Fibroblast of upper back skin (primary cell): Measurements from ENCODE around the gene FAM72A.
"Not testable (repeated sequence)": the region's sequence is repeated elsewhere in the genome, so short reads cannot be mapped to it uniquely, and the experiment has no call there.

Source experiments
- DNase-seq: peaks from one replicate; pipeline ENCODE4 v3.0.0-alpha.2; 2013

The FAM72A gene

GRCh38 chr1:206202789-206203363 is at the start of gene FAM72A:
Gene FAM72A, minus strand, starts transcription at chr1:206202839. Its CDS starts 814 bp downstream, at chr1:206202025.
- DNase-seq = peak; percentile 100

GRCh38 chr1:206250953-206251681 is 48.5 kb upstream of the FAM72A start:
- not testable (repeated sequence) for DNase-seq

GRCh38 chr1:206246129-206246886 is 43.7 kb upstream of the FAM72A start:
- DNase-seq = not testable (repeated sequence)

GRCh38 chr1:206245479-206245878 is 42.8 kb upstream of the FAM72A start:
- DNase-seq = not testable (repeated sequence)

GRCh38 chr1:206243335-206243734 is 40.7 kb upstream of the FAM72A start:
- not testable (repeated sequence) for DNase-seq

- peak; percentile 65 for DNase-seq
Observed at GRCh38 chr1:206240288-206240687, 37.6 kb upstream of the FAM72A start.

GRCh38 chr1:206235190-206235589 is 32.6 kb upstream of the FAM72A start:
- DNase-seq = not testable (repeated sequence)

- not testable (repeated sequence) for DNase-seq
Observed at GRCh38 chr1:206234189-206234916, 31.7 kb upstream of the FAM72A start.

GRCh38 chr1:206232970-206233645 is 30.5 kb upstream of the FAM72A start:
- DNase-seq = not testable (repeated sequence)

- not testable (repeated sequence) for DNase-seq
Observed at GRCh38 chr1:206231989-206232388, 29.4 kb upstream of the FAM72A start.

- DNase-seq = not testable (repeated sequence)
Observed at GRCh38 chr1:206229286-206229685, 26.6 kb upstream of the FAM72A start.

- not testable (repeated sequence) for DNase-seq
Observed at GRCh38 chr1:206226886-206227285, 24.2 kb upstream of the FAM72A start.

- not testable (repeated sequence) for DNase-seq
Observed at GRCh38 chr1:206225386-206225785, 22.7 kb upstream of the FAM72A start.

GRCh38 chr1:206224190-206224776 is 21.6 kb upstream of the FAM72A start:
- DNase-seq = not testable (repeated sequence)

GRCh38 chr1:206221585-206221984 is 18.9 kb upstream of the FAM72A start:
- DNase-seq = not testable (repeated sequence)

- not testable (repeated sequence) for DNase-seq
Observed at GRCh38 chr1:206220332-206221000, 17.8 kb upstream of the FAM72A start.

- not testable (repeated sequence) for DNase-seq
Observed at GRCh38 chr1:206219514-206220331, 17.1 kb upstream of the FAM72A start.

- DNase-seq = not testable (repeated sequence)
Observed at GRCh38 chr1:206218765-206219164, 16.1 kb upstream of the FAM72A start.

- DNase-seq = not testable (repeated sequence)
Observed at GRCh38 chr1:206218285-206218684, 15.6 kb upstream of the FAM72A start.
